ENCODE results near the gene ETNK1.

DNA sequence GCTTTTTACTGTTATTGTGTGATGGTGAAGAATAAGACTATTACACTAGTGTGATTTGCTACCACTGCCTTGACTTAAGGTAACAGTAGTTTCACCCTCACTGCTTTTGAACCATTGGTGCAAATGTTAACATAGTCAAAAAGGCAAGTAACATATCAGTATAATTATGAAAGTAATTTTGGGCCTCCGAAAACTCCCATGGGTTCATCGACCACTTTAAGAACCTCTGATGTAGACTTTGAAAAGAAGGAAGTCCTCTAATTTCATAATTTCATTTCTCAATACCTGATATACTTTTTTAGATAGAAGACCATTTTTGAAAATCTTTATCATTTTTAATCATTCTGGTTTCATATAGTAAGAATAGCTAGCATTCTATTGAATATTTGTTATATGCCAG is 57.7 kb downstream of the ETNK1 start:
- TF ChIP-seq, protein P1, sequence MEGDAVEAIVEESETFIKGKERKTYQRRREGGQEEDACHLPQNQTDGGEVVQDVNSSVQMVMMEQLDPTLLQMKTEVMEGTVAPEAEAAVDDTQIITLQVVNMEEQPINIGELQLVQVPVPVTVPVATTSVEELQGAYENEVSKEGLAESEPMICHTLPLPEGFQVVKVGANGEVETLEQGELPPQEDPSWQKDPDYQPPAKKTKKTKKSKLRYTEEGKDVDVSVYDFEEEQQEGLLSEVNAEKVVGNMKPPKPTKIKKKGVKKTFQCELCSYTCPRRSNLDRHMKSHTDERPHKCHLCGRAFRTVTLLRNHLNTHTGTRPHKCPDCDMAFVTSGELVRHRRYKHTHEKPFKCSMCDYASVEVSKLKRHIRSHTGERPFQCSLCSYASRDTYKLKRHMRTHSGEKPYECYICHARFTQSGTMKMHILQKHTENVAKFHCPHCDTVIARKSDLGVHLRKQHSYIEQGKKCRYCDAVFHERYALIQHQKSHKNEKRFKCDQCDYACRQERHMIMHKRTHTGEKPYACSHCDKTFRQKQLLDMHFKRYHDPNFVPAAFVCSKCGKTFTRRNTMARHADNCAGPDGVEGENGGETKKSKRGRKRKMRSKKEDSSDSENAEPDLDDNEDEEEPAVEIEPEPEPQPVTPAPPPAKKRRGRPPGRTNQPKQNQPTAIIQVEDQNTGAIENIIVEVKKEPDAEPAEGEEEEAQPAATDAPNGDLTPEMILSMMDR (IDR thresholded peaks at IDR 0.05) = no peak
- TF ChIP-seq POLR2A (IDR thresholded peaks at IDR 0.05) = no peak

All from uterus (tissue), 2 donors.